K562 (cell line): ENCODE measurements around the gene SH3YL1. TPM values are rescaled to one million over a fixed set of nuclear protein-coding genes. Genes with fewer than 3 reads are reported as not detected.

Source experiments
- ATAC-seq: fragments of 200-7000 bp; cut with Tn5 transposase; 3 replicates; pipeline ENCODE4 v1.9.1; 2020; ENCODE audit warnings: moderate library complexity
- BruUV-seq: library from RNA; stranded (reverse); fragments of 400-500 nt; replicated peaks from 2 replicates; lab custom pipeline; 2021; lab: Mats Ljungman, UMichigan
- CTCF ChIA-PET: fragments of 300-600 bp; formaldehyde crosslinking; extraction: SDS; loops from one replicate; lab custom pipeline; 2021; ENCODE audit warnings: low intra/inter-chr PET ratio; lab: Yijun Ruan, JAX
- POLR2A ChIA-PET: fragments of 300-600, 350-650 bp; sonication (Branson Sonifier 250); formaldehyde crosslinking; extraction: SDS; loops from one replicate; lab custom pipeline; 2021; ENCODE audit warnings: antibody characterized with exemption, inconsistent platforms; lab: Yijun Ruan, JAX
- DNase-seq, 4 experiments: peaks; one replicate each; pipeline versions ENCODE4 v3.0.0 to v3.0.0-alpha.2; 2011 to 2018; ENCODE audit warnings: low spot score in 3 of 4, mixed read lengths in 3 of 4; ENCODE audit errors: extremely low read depth in 1 of 4
- FAIRE-seq: peaks from 2 replicates; lab custom pipeline; 2011; peaks lifted over from hg19 to GRCh38; lab: Jason Lieb, UNC
- H2AFZ ChIP-seq: 2 replicates; pipeline ENCODE4 v1.6.0; 2011; ENCODE audit warnings: low read depth, low read length, control low read depth, inconsistent platforms
- H3K27ac ChIP-seq: fragments of 200-600 bp; 3 replicates; pipeline ENCODE4 v1.8.0; 2011; ENCODE audit warnings: low read depth, mild to moderate bottlenecking, control low read depth, inconsistent platforms, low read length, moderate library complexity, mixed read lengths; ENCODE audit errors: extremely low read depth
- H3K27me3 ChIP-seq, 2 experiments: fragments of 300-600 bp in 1 of 2; 2 replicates in 1 of 2; 3 replicates in 1 of 2; pipeline versions ENCODE4 v1.6.0 to v1.8.0; 2011; ENCODE audit warnings: inconsistent platforms in 2 of 2, low read length in 2 of 2, mild to moderate bottlenecking in 1 of 2, mixed read lengths in 1 of 2, moderate library complexity in 1 of 2; ENCODE audit not compliant: control insufficient read depth in 2 of 2, insufficient read depth in 2 of 2
- H3K36me3 ChIP-seq: fragments of 300-600 bp; 3 replicates; pipeline ENCODE4 v1.8.0; 2011; ENCODE audit warnings: mild to moderate bottlenecking, low read length, inconsistent platforms; ENCODE audit not compliant: control insufficient read depth, insufficient read depth
- H3K4me1 ChIP-seq, 2 experiments: fragments of 200-600 bp in 1 of 2; replicated peaks in 1 of 2; 2 replicates in 1 of 2; 3 replicates in 1 of 2; pipeline versions ENCODE4 v1.5.1 to v1.8.0; 2011; ENCODE audit warnings: inconsistent platforms in 2 of 2, low read length in 2 of 2, mild to moderate bottlenecking in 1 of 2, mixed read lengths in 1 of 2, moderate library complexity in 1 of 2; ENCODE audit not compliant: control insufficient read depth in 2 of 2, insufficient read depth in 2 of 2
- H3K4me2 ChIP-seq: 2 replicates; pipeline ENCODE4 v1.6.1; 2011; ENCODE audit warnings: low read length, control low read depth, inconsistent platforms, mixed read lengths; ENCODE audit not compliant: insufficient read depth
- H3K4me3 ChIP-seq: fragments of 200-600 bp; sonication (generic), shearing (Covaris generic); 2 replicates; pipeline ENCODE4 v1.5.1; 2016; ENCODE audit warnings: control low read depth, inconsistent platforms
- H3K79me2 ChIP-seq: fragments of 200-600 bp; 3 replicates; pipeline ENCODE4 v1.8.0; 2011; ENCODE audit warnings: low read length, inconsistent platforms; ENCODE audit not compliant: control insufficient read depth, insufficient read depth
- H3K9ac ChIP-seq, 2 experiments: 2 replicates each; pipeline versions ENCODE4 v1.6.0 to v1.6.1; 2011; ENCODE audit warnings: low read depth in 2 of 2, low read length in 2 of 2, control low read depth in 1 of 2, inconsistent platforms in 1 of 2, mild to moderate bottlenecking in 1 of 2, mixed read lengths in 1 of 2; ENCODE audit not compliant: insufficient read depth in 1 of 2
- H3K9me1 ChIP-seq: one replicate; pipeline ENCODE4 v1.6.0; 2011; ENCODE audit warnings: inconsistent platforms, mild to moderate bottlenecking, low read length, moderate library complexity; ENCODE audit not compliant: control insufficient read depth, insufficient read depth
- H3K9me3 ChIP-seq: replicated peaks from 2 replicates; pipeline ENCODE4 v1.5.1; 2011; ENCODE audit warnings: low read depth, low read length, inconsistent platforms; ENCODE audit not compliant: control insufficient read depth, insufficient read depth
- H4K20me1 ChIP-seq: replicated peaks from 2 replicates; pipeline ENCODE4 v1.6.1; 2011; ENCODE audit warnings: low read length, inconsistent platforms, mixed read lengths; ENCODE audit not compliant: control insufficient read depth, insufficient read depth
- CHD4 ChIP-seq: fragments of 200-600 bp; sonication (generic); IDR thresholded peaks from 3 replicates; pipeline ENCODE4 v1.6.1; 2012; ENCODE audit warnings: low read depth, mild to moderate bottlenecking, mixed read lengths, low read length, inconsistent platforms; ENCODE audit not compliant: insufficient read depth, insufficient replicate concordance, poor library complexity, severe bottlenecking
- CREB1 ChIP-seq, 2 experiments: sonication (generic) in 1 of 2; formaldehyde crosslinking in 1 of 2; IDR thresholded peaks; 2 replicates each; pipeline versions ENCODE4 v1.6.1 to v1.8.0; 2012 to 2022; ENCODE audit warnings: inconsistent platforms in 1 of 2, mild to moderate bottlenecking in 1 of 2, missing genetic modification reagents in 1 of 2, moderate library complexity in 1 of 2
- EP300 ChIP-seq: IDR thresholded peaks from 2 replicates; pipeline ENCODE4 v1.6.1; 2012; ENCODE audit warnings: low read length, improper control_type of control experiment
- ERF ChIP-seq: fragments of 450-650 bp; formaldehyde crosslinking; IDR thresholded peaks from 2 replicates; pipeline ENCODE4 v1.4.0; 2020; ENCODE audit warnings: mild to moderate bottlenecking, mixed read lengths
- JUN ChIP-seq, 2 experiments: sonication (generic) in 1 of 2; formaldehyde crosslinking in 1 of 2; IDR thresholded peaks; 2 replicates each; pipeline versions ENCODE4 v1.6.1 to v1.8.0; 2012 to 2022; ENCODE audit warnings: borderline replicate concordance in 2 of 2, mild to moderate bottlenecking in 2 of 2, improper control_type of control experiment in 1 of 2, low read depth in 1 of 2, low read length in 1 of 2, missing genetic modification reagents in 1 of 2
- PHF8 ChIP-seq: fragments of 200-600 bp; sonication (generic); IDR thresholded peaks from 2 replicates; pipeline ENCODE4 v1.6.1; 2012; ENCODE audit warnings: mixed run types, mild to moderate bottlenecking, inconsistent platforms, low read length, moderate library complexity, borderline replicate concordance
- RBM39 ChIP-seq: fragments of 200-400 bp; formaldehyde crosslinking; optimal IDR thresholded peaks from 2 replicates; pipeline ENCODE3; 2018; ENCODE audit warnings: low read depth, low read length
- ZBTB7A ChIP-seq: IDR thresholded peaks from 2 replicates; pipeline ENCODE4 v1.6.1; 2011; ENCODE audit warnings: low read depth, mild to moderate bottlenecking, low read length, moderate library complexity, borderline replicate concordance; ENCODE audit not compliant: control insufficient read depth
- ZC3H4 ChIP-seq: sonication (generic); formaldehyde crosslinking; IDR thresholded peaks from 2 replicates; pipeline ENCODE4 v1.9.0; 2021; ENCODE audit warnings: missing genetic modification reagents, borderline replicate concordance
- WGBS: fragments of 100-300 bp; shearing (Covaris generic); methylation state at CpG from one replicate; pipeline ENCODE4 v1.1.6; 2016; ENCODE audit warnings: low coverage, mixed read lengths; ENCODE audit not compliant: insufficient coverage; ENCODE audit errors: missing lambda C conversion rate; 5-methylcytosine and 5-hydroxymethylcytosine counted together
- in situ Hi-C: fragments of 300-500 bp; cut with MboI; formaldehyde crosslinking; loops from 4 replicates; pipeline ENCODE4 v1.15.0; 2018; ENCODE audit warnings: inconsistent platforms, mixed read lengths
- intact Hi-C: fragments of 100-400 bp; cut with micrococcal nuclease; formaldehyde crosslinking; loops from 2 replicates; pipeline ENCODE4 v1.14.2; 2022
- polyA plus RNA-seq, 8 experiments: library from polyadenylated mRNA; depleted of rRNA in 4 of 8; stranded (reverse) in 5 of 8; unstranded in 3 of 8; fragments of >200 nt; fragmentation: Nextera tagmentation in 2 of 8; fragmentation: Illumina TruSeq in 1 of 8; extraction: Ambion mirVana in 2 of 8; extraction: Trizol in 1 of 8; gene quantifications; 2 replicates each; pipeline versions ENCODE4 v1.2.1 to v1.2.3, GENCODE V29; 2011 to 2014; ENCODE audit warnings: inconsistent platforms in 1 of 8, missing spikeins in 1 of 8
- total RNA-seq, 7 experiments: library from RNA; depleted of rRNA in 6 of 7; stranded (reverse); fragments of >200 nt in 6 of 7; fragmentation: Illumina TruSeq in 2 of 7; extraction: Trizol in 2 of 7; gene quantifications; 2 replicates each; pipeline versions ENCODE4 v1.2.1 to v1.2.3, GENCODE V29; 2011 to 2021; ENCODE audit warnings: low replicate concordance in 1 of 7
- TF ChIP-seq, protein P1 (sequence below), 2 experiments: fragments of 200-800 bp in 1 of 2; sonication (Bioruptor generic) in 1 of 2; sonication (generic) in 1 of 2; formaldehyde crosslinking in 1 of 2; IDR thresholded peaks in 1 of 2; conservative IDR thresholded peaks in 1 of 2; 2 replicates each; pipeline versions ENCODE4 v1.5.0 to v1.6.1; 2016 to 2020; ENCODE audit warnings: missing compliant biosample characterization in 1 of 2, missing genetic modification characterization in 1 of 2, missing genetic modification reagents in 1 of 2
- TF ChIP-seq, protein P2 (sequence below), 3 experiments: fragments of 200-800 bp in 1 of 3; fragments of 250-450 bp in 1 of 3; fragments of 450-650 bp in 1 of 3; sonication (Bioruptor Pico) in 1 of 3; sonication (Bioruptor generic) in 1 of 3; formaldehyde crosslinking in 1 of 3; IDR thresholded peaks; 2 replicates each; pipeline versions ENCODE4 v1.6.1 to v1.8.0; 2016 to 2022; ENCODE audit warnings: mild to moderate bottlenecking in 2 of 3, missing genetic modification characterization in 2 of 3, missing compliant biosample characterization in 1 of 3, moderate library complexity in 1 of 3

The SH3YL1 gene
- total and polyA plus RNA-seq, 9 of the 15 experiments (the other 6 are each of a cell fraction or from before 2014, with no cell fraction given), result 3.9 to 7.8 (median 5.3) TPM

DNA sequence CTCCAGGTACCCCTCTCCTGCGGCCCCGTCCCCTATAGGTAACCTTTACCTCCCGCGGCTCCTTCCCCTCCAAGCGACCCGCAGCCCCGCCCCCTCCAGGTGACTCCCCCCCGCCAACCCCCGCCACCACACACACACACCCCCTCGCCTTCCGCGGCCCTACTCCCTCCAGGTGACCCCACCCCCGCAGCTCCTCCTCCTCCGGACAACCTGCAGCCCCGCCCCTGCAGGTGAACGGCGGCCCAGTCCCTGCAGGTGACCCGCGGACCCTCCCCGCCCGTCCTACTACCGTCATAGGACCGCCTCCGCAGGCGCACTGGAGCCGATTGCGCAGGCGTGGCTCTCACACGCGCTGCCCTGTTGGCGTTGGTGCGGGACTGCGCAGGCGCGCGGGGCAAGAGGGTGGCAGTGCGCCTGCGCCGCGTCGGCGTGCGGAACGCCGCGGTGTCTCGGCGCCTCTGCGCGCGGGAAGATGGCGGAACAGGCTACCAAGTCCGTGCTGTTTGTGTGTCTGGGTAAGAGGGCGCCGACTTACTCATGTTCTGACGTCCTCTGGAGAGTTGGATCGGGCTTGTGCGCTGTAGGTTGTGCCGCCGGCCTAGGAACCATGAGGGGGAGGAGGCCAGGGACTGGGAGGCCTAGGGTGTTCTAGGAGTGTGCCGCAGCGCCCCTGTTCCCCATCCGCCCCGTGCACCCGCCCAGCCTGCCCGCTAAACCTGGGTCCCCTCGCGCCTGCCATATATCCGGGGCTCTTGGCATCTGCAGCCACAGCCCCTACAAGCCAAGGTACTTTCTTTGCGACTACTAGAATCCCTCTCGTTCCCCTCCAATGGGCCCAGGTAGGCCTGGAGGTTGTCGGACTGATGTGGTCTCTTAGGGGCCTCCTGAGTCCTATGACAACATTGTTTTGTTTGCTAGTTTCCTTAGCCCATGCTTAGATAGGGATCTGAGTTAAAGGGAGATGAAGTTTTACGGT, 949 bp upstream of the SH3YL1 start, which contains the start of gene ACP1:
Gene ACP1, plus strand, starts transcription at position 455 of the 976 bp plus-strand sequence. Its CDS starts 18 bp downstream, at position 473.
- POLR2A ChIA-PET, result no interaction called here
- Histone ChIP-seq H3K27me3 (no peaks in the 10 kb centered on the region; a peak in 1 of 5 replicates), H3K9ac (peak within 1 kb of the TSS; percentile 86 to 95), H3K9me3 (no peaks in the 10 kb centered on the region), H3K9me1 (peaks cover 8% of the 10 kb centered on the region), H3K36me3 (peaks cover 31% of the 10 kb centered on the region; the same call in 2 of the 3 replicates), H3K79me2 (peaks cover 53% of the 10 kb centered on the region), H3K4me2 (peak within 1 kb of the TSS; percentile 96), H2AFZ (peak within 1 kb of the TSS; percentile 96), H3K27ac (peak within 1 kb of the TSS; percentile 93), H3K4me1 (peaks cover 13 to 27% of the 10 kb centered on the region in 2 experiments; a peak in 4 of 5 replicates), H4K20me1 (peaks cover 28% of the 10 kb centered on the region), H3K4me3 (peak within 1 kb of the TSS; percentile 83)
- WGBS, result 2% methylated on average over 42 of the region's 73 CpGs
- FAIRE-seq (peak; percentile 90), DNase-seq (peak; percentile 96 to 97 (median 96)), ATAC-seq (peak; percentile 94)
- CTCF ChIA-PET, result no interaction called here
- TSS peak; percentile 49 for BruUV-seq
- in situ Hi-C loops (no loop called here), intact Hi-C loops (no loop called here)
- no peak for TF ChIP-seq CHD4
- TF ChIP-seq ZBTB7A, result peak; percentile 39; the same call in 1 of the 2 replicates
- peak; percentile 95 for TF ChIP-seq PHF8
- no peak for TF ChIP-seq RBM39
- TF ChIP-seq, protein P1, sequence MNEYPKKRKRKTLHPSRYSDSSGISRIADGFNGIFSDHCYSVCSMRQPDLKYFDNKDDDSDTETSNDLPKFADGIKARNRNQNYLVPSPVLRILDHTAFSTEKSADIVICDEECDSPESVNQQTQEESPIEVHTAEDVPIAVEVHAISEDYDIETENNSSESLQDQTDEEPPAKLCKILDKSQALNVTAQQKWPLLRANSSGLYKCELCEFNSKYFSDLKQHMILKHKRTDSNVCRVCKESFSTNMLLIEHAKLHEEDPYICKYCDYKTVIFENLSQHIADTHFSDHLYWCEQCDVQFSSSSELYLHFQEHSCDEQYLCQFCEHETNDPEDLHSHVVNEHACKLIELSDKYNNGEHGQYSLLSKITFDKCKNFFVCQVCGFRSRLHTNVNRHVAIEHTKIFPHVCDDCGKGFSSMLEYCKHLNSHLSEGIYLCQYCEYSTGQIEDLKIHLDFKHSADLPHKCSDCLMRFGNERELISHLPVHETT (CRISPR knock-in tag; conservative IDR thresholded peaks at IDR 0.05 in 1 of 2, IDR thresholded peaks at IDR 0.05 in 1 of 2), result no peak
- peak; percentile 22; the same call in 1 of the 2 replicates for TF ChIP-seq ERF (CRISPR knock-in tag)
- peak; percentile 21; the same call in 1 of the 2 replicates for TF ChIP-seq JUN (IDR thresholded peaks at IDR 0.05; ENCODE audit: borderline replicate concordance, low read depth, low read length)
- TF ChIP-seq JUN (CRISPR knock-in tag; IDR thresholded peaks at IDR 0.05; ENCODE audit: borderline replicate concordance), result no peak
- TF ChIP-seq CREB1 (IDR thresholded peaks at IDR 0.05), result peak; percentile 68
- TF ChIP-seq CREB1 (CRISPR knock-in tag; IDR thresholded peaks at IDR 0.05), result peak; percentile 54; the same call in 1 of the 2 replicates
- TF ChIP-seq, protein P2, sequence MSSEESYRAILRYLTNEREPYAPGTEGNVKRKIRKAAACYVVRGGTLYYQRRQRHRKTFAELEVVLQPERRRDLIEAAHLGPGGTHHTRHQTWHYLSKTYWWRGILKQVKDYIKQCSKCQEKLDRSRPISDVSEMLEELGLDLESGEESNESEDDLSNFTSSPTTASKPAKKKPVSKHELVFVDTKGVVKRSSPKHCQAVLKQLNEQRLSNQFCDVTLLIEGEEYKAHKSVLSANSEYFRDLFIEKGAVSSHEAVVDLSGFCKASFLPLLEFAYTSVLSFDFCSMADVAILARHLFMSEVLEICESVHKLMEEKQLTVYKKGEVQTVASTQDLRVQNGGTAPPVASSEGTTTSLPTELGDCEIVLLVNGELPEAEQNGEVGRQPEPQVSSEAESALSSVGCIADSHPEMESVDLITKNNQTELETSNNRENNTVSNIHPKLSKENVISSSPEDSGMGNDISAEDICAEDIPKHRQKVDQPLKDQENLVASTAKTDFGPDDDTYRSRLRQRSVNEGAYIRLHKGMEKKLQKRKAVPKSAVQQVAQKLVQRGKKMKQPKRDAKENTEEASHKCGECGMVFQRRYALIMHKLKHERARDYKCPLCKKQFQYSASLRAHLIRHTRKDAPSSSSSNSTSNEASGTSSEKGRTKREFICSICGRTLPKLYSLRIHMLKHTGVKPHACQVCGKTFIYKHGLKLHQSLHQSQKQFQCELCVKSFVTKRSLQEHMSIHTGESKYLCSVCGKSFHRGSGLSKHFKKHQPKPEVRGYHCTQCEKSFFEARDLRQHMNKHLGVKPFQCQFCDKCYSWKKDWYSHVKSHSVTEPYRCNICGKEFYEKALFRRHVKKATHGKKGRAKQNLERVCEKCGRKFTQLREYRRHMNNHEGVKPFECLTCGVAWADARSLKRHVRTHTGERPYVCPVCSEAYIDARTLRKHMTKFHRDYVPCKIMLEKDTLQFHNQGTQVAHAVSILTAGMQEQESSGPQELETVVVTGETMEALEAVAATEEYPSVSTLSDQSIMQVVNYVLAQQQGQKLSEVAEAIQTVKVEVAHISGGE (CRISPR knock-in tag; IDR thresholded peaks at IDR 0.05), result peak in 1 of 3 experiments; percentile 62; a peak in 1 of 6 replicates
- no peak for TF ChIP-seq EP300
- no peak for TF ChIP-seq ZC3H4
